Placental pericyte (primary cell): ENCODE results near the gene NR2C2AP. TPM values are rescaled to one million over a fixed set of nuclear protein-coding genes. Genes with fewer than 3 reads are reported as not detected.

Source experiments
- small RNA-seq: library from RNA; depleted of rRNA; stranded (forward); fragments of <200 nt; gene quantifications from one replicate; pipeline ENCODE3, GENCODE V24; 2012; ENCODE audit warnings: low replicate concordance
- total RNA-seq: library from RNA; depleted of rRNA; stranded (reverse); fragments of >200 nt; gene quantifications from 2 replicates; pipeline ENCODE4 v1.2.3, GENCODE V29; 2012

The NR2C2AP gene
- 2.4 and 11.6 TPM in 2 replicates for total RNA-seq

GRCh38 chr19:19203012-19203856, at the start of gene NR2C2AP:
Gene NR2C2AP (minus strand): TSS chr19:19203414. CDS start chr19:19203060, 354 bp downstream.

GRCh38 chr19:19211499-19212420, 8.5 kb upstream of the NR2C2AP start, which contains the start of gene NCAN:
Gene NCAN (plus strand): TSS chr19:19211958. CDS start chr19:19216954, 4,996 bp downstream.

GRCh38 chr19:19192078-19192882, 10.9 kb downstream of the NR2C2AP start, which contains the start of the genes BORCS8 and RFXANK:
Gene BORCS8 (minus strand): TSS chr19:19192152. CDS start chr19:19192117, 35 bp downstream.
Gene RFXANK (plus strand): TSS chr19:19192258. CDS start chr19:19193947, 1,689 bp downstream.

GRCh38 chr19:19170053-19170872, 33.0 kb downstream of the NR2C2AP start, which contains the start of gene MEF2B:
Gene MEF2B (minus strand): TSS chr19:19170263. CDS start chr19:19150735, 19,528 bp downstream.

Small RNA genes within 50 kb of the gene (small RNA-seq; reads per million reads assigned to genes)
- gene RNU6-1028P: not detected

Other genes with a start within 250 kb of the NR2C2AP start
- 22.8 and 57.6 TPM in 2 replicates for gene SUGP2, start 169.9 kb downstream of the NR2C2AP start, total RNA-seq
- 38.1 and 66.6 TPM in 2 replicates for gene ARMC6, start 169.8 kb downstream of the NR2C2AP start, total RNA-seq
- gene SLC25A42, start 139.4 kb downstream of the NR2C2AP start, total RNA-seq: 6.1 and 7.3 TPM in 2 replicates
- gene TMEM161A, start 64.9 kb downstream of the NR2C2AP start, total RNA-seq: 16.0 and 25.6 TPM in 2 replicates
- gene MEF2B, start 33.2 kb downstream of the NR2C2AP start, total RNA-seq: 0.22 TPM in 1 of 2 replicates, not detected in the other
- gene BORCS8, start 11.3 kb downstream of the NR2C2AP start, total RNA-seq: 16.6 and 22.6 TPM in 2 replicates
- 59.0 and 87.5 TPM in 2 replicates for gene RFXANK, start 11.2 kb downstream of the NR2C2AP start, total RNA-seq
- gene NCAN, start 8.5 kb upstream of the NR2C2AP start, total RNA-seq: under 0.01 TPM in 1 of 2 replicates, not detected in the other
- 1.1 and 2.8 TPM in 2 replicates for gene TM6SF2, start 69.9 kb upstream of the NR2C2AP start, total RNA-seq
- 35.0 and 44.8 TPM in 2 replicates for gene SUGP1, start 117.1 kb upstream of the NR2C2AP start, total RNA-seq
- gene MAU2, start 117.4 kb upstream of the NR2C2AP start, total RNA-seq: 46.0 and 48.8 TPM in 2 replicates
- 61.7 and 121 TPM in 2 replicates for gene GATAD2A, start 202.3 kb upstream of the NR2C2AP start, total RNA-seq